NCI-H526 treated with DMSO at 0.1 percent for 48 hours (cell line): Measurements from ENCODE around the gene ZNF277.
"Not testable (repeated sequence)": the region's sequence is repeated elsewhere in the genome, so short reads cannot be mapped to it uniquely, and the experiment has no call there.

Experiments used
- DNase-seq: peaks from one replicate; lab custom pipeline; 2025; lab: John Stamatoyannopoulos, UW

The ZNF277 gene

DNA sequence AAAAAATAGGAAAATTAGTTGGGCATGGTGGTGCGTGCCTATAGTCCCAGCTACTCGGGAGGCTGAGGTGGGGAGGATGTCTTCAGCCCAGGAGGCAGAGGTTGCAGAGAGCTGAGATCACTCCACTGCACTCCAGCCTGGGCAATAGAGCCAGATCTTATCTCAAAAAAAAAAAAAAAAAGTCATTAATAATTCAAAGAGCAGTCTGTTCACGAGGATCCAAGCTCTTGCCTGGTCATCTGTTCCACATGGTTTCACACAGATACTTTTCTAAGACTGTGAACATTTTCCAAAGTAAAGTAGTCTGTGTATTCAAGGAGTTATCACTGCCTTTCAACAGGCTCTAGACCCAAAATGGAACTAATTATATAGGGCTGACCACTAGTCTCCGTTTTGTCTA lies 86.9 kb downstream of the ZNF277 start:
- DNase-seq = no peak

DNA sequence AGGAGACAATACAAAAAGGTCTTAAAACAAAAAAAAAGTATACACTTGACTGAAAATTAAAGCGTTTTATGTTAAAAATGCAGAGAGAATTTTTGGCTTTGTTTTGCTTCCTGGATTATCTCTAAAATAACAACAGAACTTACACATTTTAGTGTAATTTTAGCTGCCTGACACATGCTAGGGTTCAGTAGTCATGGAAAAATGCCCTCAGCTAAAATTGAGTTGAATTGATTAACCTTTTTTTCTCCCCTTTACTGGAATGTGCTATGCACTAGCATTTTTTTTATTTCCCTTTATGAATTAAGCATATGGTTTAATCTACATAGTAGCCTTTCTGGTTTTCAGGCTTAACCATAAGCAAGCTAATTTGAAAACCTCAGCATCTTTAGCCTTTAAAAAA lies 89.9 kb downstream of the ZNF277 start:
- no peak for DNase-seq

DNA sequence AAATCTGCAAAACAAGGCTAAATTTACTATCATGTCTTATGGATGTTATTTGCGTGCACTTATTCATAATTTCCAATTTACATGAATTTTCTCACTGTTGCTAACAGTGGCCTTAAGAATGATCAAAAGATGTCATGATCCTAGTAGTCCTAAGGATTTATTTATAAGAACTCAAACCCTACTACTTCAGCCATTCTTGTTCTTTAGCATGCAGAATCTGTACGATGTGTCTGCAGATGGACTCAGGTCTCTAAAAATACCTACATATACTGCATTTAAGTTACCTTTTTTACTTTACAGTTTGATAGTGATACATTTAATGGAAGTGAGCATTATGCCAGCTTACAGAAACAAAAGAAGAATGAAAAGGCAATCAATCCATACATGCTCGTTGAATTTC lies 91.2 kb downstream of the ZNF277 start:
- DNase-seq = no peak

DNA sequence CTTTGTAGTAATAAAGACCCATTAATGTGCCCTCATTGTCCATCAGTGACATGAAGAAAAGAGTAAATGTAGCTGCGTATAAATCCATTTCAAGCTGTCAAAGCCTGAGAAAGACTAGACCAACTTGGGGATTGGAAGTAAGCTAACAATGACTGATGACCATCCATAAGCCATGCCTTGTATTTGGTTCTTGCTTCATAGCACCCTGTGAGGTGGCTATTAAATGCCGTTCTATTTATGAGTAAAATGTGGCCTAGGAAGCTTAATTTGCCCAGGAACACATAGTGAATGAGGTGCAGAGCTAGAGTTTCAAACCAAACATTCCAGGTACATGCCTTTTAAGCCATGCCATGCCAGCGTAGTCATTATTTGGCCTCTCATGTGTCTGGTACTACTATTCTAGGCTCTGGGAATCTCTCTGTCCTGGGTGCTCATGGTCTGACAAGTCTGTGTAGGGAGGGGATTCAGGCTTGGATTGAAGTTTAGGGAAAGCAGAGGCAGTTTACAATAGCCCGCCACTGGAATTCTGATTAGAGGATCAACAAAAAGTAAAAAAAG lies 92.1 kb downstream of the ZNF277 start:
- no peak for DNase-seq

GRCh38 chr7:112300072-112300471 lies 93.6 kb downstream of the ZNF277 start:
- no peak for DNase-seq

DNA sequence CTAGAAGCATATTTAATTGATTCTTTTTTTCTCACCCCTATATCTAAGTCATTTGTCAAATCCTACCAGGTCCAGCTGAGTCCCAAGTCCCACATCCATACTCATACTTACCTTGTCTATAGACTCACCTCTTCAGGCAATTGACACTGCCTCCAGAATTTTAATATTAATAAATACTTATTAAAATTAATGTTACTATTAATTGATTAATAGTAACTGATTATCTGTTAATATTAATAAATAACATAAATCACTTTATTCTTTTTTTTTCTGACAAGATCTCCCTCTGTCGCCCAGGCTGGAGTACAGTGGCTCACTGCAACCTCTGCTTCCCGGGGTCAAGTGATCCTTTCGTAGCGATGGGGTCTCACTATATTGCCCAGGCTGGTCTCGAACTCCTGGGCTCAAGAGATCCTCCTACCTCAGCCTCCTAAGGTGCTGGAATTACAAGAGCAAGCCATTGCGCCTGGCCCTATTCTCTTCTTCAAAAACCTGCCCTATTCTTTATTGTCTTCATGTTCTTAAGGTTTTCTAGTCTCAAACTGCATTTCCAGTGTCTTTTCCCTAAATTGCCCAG lies 94.4 kb downstream of the ZNF277 start:
- no peak for DNase-seq

- no peak for DNase-seq
These were observed 96.1 kb downstream of the ZNF277 start for GRCh38 chr7:112302566-112302965.

DNA sequence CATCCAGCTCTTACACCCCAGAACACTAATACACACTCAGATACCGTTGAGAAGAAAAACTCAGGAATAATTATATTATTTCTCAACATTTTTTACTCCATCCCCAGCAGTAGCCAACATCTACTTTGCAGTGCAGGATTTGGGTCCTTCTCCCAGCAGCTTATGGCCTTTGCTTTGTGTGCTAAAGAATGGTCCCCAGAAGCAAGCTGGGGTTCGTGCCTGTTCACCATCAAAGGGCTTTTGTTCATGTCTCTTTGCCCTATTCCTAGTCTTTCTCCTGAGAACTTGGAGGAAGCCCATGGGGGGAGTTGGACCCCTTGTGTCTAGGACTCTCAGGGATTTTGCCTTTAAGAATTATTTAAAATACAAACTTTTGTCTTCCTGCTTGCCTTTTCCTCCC lies 100.4 kb downstream of the ZNF277 start:
- DNase-seq = no peak

DNA sequence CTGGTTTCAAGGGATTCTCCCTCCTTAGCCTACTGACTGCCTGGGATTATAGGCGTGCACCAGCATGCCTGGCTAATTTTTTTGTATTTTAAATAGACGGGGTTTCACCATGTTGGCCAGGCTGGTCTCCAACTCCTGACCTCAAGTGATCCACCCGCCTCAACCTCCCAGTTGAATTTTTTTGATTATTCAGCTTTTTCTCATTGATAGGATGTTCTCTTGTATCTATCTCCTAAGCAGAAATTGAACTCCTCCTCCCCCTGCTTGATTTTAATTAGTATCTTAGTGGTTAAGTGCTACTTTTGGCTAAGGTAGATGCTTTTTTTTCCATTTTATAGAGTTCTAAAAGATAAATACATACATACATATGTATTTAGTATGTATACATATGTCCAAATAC lies 101.0 kb downstream of the ZNF277 start:
- no peak for DNase-seq

DNA sequence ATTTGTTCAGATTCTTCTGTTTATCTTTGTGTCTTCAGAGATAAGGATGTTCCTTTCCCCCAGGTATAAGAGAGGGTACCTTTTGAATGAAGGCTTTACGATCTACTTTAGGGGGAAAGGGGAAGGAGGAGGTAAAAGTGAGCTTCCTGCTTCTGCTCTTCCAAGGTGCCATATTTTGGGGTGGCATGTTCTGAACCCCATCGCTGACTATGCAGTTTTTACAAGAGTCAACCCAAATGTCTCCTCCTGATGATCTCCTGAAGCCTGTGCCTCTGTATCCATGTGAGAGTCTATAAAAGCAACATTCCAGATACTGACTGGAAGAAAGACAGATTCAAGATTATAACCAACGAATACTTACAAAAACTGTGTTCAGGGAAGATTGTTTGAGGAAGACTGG lies 102.5 kb downstream of the ZNF277 start:
- no peak for DNase-seq

DNA sequence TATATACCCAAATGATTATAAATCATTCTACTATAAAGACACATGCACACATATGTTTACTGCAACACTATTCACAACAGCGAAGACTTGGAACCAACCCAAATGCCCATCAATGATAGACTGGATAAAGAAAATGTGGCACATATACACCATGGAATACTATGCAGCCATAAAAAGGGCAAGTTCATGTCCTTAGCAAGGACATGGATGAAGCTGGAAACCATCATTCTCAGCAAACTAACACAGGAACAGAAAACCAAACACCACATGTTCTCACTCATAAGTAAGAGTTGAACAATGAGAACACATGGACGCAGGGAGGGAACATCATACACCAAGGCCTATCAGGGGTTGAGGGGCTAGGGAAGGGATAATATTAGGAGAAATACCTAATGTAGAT lies 110.3 kb downstream of the ZNF277 start:
- not testable (repeated sequence) for DNase-seq

- DNase-seq = no peak
These were observed 115.6 kb downstream of the ZNF277 start for GRCh38 chr7:112322070-112322469.

DNA sequence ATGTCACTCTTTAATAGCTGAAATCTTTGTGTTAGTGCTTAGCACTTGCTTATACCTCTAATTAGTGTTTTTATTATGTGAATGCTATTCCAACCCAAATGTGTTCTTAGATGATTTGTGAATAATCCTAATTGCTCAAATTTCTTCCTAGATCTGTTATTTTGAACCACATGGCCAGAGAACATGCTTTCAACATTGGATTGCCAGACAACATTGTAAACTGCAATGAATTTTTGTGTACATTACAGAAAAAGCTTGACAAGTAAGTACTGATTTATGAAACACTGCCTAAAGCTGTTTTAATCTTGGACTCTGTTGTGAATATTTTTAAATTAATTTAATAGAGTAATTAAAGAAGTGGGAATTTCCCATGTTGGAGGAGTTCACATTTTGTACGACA lies 121.1 kb downstream of the ZNF277 start:
- DNase-seq = no peak

DNA sequence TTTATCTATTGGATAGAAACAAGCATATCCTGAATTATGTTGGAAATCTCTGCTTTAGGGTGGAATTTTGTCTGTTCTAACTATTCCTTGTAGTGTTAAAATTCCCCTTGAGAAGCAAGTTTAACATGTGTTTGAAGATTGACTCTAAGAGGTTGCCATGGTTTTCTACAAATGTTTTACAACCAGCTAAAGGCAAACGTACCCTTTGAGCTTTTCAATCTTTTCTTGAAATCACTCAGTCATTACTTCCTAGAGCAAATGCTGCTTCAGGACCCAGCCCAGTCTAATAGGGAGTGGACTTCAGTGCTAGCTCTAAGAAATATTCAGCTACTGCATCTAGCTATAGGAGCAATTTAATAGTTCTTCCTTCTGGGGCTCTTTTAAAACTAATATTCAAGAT lies 125.0 kb downstream of the ZNF277 start:
- no peak for DNase-seq

- no peak for DNase-seq
These were observed 127.9 kb downstream of the ZNF277 start for GRCh38 chr7:112334366-112334765.

DNA sequence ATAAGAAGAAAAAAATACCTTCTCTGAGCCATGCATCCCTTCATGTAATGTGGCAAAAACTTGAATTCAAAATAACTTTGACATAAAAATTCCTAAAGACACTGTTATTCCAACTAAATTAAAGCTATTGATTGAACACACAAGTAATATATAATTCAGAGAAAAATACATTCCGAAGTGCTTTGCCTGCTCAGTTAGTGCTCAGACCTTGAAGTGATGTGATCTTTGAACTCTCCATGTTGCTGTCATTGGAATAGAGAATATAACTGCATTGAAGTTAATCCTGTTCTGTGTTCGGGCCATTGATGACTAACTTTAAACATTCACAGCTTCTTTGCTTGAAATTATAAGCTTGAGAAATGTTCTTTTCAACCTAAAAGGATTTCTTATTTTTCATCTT lies 129.8 kb downstream of the ZNF277 start:
- no peak for DNase-seq

GRCh38 chr7:112336936-112337576 lies 130.6 kb downstream of the ZNF277 start:
- DNase-seq = no peak

GRCh38 chr7:112337892-112338291 lies 131.4 kb downstream of the ZNF277 start:
- DNase-seq = no peak

DNA sequence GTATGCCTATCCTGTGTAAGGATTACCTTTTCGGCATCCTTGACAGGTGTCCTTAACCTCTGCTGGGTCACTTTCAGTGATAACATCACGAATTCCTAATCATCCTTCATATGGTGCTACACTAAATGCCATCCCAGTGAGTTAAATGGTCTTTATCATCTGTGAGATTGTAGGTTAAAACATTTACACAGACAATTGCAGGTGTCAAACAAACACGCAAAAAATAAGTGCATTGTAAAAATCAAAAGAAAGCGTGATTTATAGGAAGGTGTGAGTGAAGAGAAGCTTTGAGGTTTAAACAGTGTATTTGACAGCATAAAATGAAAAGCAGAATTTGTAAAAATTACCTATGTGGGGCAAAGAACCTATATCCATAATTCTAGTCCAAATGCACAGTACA lies 132.3 kb downstream of the ZNF277 start:
- no peak for DNase-seq

- no peak for DNase-seq
These were observed 135.0 kb downstream of the ZNF277 start for GRCh38 chr7:112341464-112341863.

- DNase-seq = no peak
These were observed 140.0 kb downstream of the ZNF277 start for GRCh38 chr7:112346381-112347060.

DNA sequence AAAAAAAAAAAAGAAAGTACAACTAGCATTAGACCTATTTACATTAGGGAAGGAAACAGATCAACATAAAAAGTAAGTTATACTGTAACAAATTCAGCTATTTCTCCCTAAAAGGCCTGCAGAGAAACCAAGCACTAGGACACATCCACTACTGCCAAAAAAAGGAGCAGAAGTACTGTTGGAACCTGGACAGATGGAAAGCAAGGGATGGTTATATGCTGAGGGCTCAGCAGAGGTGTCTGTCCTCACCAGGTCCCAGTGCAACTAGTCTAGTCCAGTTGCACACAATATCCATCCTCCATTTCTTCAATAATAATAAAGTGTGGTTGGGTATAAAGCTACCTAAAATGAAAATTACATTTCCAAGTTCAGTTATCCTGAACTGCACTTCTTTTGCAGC lies 140.6 kb downstream of the ZNF277 start:
- no peak for DNase-seq

- no peak for DNase-seq
These were observed 144.1 kb downstream of the ZNF277 start for GRCh38 chr7:112350585-112350984.
